Measurements from ENCODE around the gene TRAK1.
"Not testable (repeated sequence)": the region's sequence is repeated elsewhere in the genome, so short reads cannot be mapped to it uniquely, and the experiment has no call there.

The TRAK1 gene

DNA sequence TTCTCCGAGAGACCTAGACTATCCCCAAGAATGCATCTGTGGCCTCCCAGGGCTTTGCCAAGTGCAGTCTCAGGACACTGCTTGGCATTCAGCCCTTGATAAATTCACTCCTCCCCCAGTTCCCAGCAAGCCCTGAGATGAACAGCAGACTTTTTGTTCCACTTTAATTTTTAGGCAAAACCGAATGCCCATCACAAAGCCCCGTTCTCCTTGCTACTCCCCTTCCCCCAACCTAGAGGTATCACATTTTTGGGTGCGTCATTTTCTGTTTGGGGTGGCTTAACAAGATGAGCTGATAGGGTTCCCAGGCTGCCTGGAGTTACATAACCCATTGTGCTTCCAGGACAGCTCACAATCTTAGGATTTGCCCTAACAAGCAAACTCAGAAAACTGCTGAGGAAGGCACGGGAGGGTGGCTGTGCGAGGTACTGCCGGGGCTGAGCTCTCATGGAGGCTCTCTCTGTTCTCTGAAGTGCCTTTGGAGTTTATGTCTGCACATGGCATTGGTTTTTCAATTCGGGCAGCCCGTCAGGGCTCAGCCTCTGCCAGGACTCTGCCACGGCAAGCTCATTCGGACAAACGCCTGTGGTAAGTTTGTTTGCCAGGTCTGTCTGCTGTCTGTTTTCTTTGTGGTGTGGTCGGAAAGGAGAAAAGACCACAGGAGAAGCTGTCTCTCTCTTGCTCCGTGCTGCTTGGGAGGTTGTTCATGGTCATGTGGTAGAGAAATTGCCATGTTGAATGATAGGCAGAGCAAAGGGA is at the start of gene TRAK1:
TRAK1 (plus strand) TSS at position 385 of the 759 bp plus-strand sequence; CDS start at position 498, 113 bp downstream.
- no peak for DNase-seq

GRCh38 chr3:42042747-42043098 is 48.4 kb upstream of the TRAK1 start:
- DNase-seq, result no peak

- DNase-seq, result peak; percentile 97
Measured at GRCh38 chr3:42043099-42043813, 47.9 kb upstream of the TRAK1 start.

DNA sequence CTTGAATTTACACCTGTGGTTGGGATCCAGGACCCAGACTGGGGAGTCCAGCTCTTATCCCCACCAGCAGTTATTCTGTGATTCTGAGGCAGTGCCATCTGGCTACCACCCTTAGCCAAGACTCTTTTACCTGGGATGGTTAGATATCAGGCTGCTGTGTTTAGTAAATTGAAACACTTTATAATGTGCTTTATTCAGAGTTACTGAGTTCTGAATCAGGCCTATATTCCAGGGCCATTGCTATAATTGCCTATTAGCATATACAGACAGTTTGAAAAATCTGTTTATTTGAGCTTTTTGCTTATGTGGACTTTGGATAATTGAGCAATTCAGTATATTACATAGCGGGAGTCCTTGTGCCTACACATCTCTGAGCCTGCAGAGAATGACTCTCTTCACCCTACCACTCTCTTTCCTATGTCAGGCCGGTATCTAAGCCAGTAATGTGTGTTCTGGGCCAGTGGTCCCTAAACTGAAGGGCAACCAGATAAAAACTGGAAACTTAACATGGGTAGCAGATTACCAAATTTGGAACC is 45.4 kb upstream of the TRAK1 start:
- DNase-seq, result no peak

GRCh38 chr3:42048526-42048925 is 42.6 kb upstream of the TRAK1 start:
- DNase-seq, result not testable (repeated sequence)

- no peak for DNase-seq
Measured at GRCh38 chr3:42050126-42050525, 41.0 kb upstream of the TRAK1 start.

DNA sequence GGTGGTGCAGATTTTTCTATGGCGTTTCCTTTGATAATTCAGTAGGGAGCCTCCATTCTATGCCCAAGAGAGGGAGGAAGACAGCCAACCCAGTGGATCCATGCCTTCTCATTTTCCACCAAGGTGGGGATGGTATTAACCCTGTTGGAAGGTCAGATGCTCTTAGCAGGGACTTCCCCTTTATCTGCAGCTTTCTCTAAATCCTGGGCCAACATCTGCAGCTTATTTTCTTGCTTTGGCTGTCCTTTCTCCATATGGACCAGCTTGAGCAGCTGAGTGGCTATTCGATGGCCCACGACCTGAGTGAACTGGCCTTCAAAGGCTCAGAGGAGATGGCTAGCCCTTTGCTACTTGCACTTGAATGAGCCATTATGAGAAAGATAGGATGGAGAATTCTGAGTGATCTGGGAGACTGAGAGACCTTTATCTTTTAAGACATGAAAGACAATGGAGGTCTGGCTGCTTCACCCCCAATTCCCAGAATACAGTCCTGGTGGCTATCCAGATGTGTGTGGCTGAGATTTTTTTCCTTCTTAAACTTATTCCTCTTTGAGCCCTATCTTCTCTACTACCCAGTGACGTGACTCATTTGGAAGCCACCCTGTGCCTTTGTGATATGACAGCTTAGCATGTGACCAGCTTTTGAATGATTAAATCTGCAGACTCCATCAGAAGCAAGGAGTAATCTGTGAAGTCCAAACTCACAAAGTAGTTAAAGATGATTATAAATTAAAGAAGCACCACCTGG is 39.6 kb upstream of the TRAK1 start:
- no peak for DNase-seq

GRCh38 chr3:42052132-42052483 is 39.0 kb upstream of the TRAK1 start:
- DNase-seq, result no peak

- no peak for DNase-seq
Measured at GRCh38 chr3:42052484-42053351, 38.4 kb upstream of the TRAK1 start.

DNA sequence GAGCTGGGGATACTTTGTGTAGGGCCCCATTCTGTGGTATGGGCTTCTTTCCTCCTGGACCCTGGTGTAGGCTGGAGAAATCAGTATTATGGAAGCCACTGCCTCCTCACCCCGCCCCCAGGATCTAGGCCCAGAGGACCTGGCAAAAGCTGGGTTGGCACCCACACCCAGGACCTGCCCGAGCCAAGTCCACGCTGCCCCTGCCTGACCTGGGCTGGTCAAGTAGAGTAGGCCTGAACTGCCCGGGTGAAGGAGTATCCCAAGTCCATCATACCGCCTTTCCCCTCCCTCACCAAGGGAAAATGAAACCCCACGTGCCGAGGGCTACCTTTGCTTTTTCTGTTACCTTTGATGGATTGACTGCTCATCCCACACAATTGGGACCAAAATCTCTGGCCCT is 37.7 kb upstream of the TRAK1 start:
- DNase-seq, result no peak

- no peak for DNase-seq
Measured at GRCh38 chr3:42055291-42055690, 35.9 kb upstream of the TRAK1 start.

- peak; percentile 55 for DNase-seq
Measured at GRCh38 chr3:42056840-42057239, 34.3 kb upstream of the TRAK1 start.

- no peak for DNase-seq
Measured at GRCh38 chr3:42057561-42058211, 33.5 kb upstream of the TRAK1 start.

- DNase-seq, result no peak
Measured at GRCh38 chr3:42061025-42061712, 30.0 kb upstream of the TRAK1 start.

- DNase-seq, result peak; percentile 66
Measured at GRCh38 chr3:42061713-42062380, 29.3 kb upstream of the TRAK1 start.

DNA sequence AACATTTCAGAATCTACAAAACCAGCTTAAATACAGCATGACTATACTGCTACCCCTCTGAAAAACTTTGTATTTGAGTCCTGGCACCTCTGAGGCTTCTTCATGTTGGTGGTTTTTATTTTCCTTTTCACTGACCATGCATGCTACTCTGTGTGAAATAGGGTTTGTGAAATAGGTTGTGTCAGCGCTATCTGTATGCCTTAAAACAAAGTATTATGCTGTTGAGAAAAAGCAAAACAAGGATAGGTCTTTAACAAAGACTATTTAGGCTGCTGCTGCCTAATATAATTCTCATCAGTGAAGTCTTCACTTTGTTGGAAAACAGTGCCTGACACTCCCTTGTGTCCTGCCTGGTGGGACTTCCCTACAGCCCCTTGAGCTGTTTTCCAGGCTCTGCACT is 28.7 kb upstream of the TRAK1 start:
- no peak for DNase-seq

DNA sequence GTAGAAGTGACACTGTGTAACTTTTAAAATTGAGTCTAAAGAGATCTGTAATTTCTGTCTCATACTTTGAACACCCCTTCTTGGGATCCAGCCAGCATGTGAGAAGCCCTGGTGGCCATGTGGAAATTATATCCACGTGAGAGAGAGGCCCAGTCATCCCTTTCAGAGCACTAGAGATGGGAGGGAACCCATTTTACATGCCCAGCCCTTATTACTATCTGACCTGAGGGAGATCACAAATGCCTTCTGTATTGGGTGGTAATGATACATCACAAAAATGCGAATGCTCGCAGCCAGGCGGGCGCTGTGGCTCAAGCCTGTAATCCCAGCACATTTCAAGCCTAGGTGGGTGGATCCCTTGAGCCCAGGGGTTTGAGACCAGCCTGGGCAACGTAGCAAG is 27.3 kb upstream of the TRAK1 start:
- no peak for DNase-seq

DNA sequence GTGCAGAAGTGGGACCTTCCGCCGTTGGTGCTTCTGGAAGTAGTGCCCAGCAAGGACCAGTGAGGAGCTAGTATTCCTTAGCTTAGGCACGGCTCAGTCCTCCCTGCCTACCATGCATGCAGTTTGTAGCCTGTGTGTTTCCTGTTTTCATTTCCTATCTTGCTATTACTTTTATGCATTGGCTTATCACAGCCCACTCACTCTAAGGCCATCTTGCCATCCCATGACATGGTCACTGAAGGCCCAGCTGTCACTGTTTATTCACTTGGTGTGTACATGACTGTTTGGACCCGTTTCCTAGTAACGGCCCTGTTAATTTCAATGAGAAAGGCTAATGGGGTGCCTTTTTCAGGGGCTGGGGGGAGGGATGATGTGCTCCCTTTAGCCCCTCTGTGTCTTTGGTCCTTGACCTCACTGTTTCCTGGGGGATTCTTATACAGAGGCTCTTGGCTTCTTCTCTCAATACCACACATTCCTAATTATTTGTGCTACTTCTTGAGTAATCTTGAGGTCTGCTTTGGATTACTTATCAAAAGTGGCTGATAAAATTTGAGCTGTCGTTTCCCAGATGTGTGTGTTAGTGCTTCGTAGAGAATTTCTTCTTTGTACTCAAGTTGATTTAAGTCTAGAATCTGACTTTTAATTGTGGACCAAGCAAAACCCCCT is 24.5 kb upstream of the TRAK1 start:
- no peak for DNase-seq

GRCh38 chr3:42067326-42067725 is 23.8 kb upstream of the TRAK1 start:
- DNase-seq, result no peak

All from NCI-H2029 treated with DMSO at 0.1 percent for 48 hours (cell line).